ENCODE data around the gene PIGO.

DNA sequence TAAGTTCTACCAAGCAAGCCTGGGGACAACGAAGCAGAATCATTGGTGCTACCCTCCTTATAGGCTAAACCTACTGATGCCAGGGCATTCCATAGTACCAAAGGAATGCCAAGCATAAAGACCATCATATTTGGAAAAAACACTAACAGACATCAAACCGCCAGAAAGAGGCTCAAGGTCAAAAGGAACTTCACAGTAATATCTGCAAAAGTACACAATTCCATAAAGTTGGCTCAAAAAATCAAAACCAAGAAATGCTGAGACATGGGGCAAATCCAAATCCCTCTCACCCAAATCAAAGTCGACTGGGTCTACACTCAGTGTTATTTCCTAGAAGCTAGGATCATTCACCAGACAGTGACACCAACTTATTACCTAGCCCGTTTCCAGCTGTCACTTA is 27.4 kb downstream of the PIGO start:
- TF ChIP-seq, protein P1, sequence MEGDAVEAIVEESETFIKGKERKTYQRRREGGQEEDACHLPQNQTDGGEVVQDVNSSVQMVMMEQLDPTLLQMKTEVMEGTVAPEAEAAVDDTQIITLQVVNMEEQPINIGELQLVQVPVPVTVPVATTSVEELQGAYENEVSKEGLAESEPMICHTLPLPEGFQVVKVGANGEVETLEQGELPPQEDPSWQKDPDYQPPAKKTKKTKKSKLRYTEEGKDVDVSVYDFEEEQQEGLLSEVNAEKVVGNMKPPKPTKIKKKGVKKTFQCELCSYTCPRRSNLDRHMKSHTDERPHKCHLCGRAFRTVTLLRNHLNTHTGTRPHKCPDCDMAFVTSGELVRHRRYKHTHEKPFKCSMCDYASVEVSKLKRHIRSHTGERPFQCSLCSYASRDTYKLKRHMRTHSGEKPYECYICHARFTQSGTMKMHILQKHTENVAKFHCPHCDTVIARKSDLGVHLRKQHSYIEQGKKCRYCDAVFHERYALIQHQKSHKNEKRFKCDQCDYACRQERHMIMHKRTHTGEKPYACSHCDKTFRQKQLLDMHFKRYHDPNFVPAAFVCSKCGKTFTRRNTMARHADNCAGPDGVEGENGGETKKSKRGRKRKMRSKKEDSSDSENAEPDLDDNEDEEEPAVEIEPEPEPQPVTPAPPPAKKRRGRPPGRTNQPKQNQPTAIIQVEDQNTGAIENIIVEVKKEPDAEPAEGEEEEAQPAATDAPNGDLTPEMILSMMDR (IDR thresholded peaks at IDR 0.05), result no peak
- no peak for TF ChIP-seq POLR2A (IDR thresholded peaks at IDR 0.05)
